Body of pancreas (tissue), 4 donors: ENCODE data around the gene KRT80.

Experiments
- POLR2A ChIP-seq, 3 donors: fragments of 450-650 bp; IDR thresholded peaks; one replicate each; pipeline ENCODE4 v1.6.1; 2016; ENCODE audit warnings: antibody characterized with exemption in 3 of 3, mild to moderate bottlenecking in 2 of 3
- TF ChIP-seq, protein P1 (sequence below), 7 experiments: fragments of 450-650 bp in 4 of 7; fragments of 200-600 bp in 3 of 7; sonication (generic) in 3 of 7; IDR thresholded peaks; one replicate each; pipeline ENCODE4 v1.5.1; 2016 to 2019; ENCODE audit warnings: antibody characterized with exemption in 7 of 7

- TF ChIP-seq, protein P1, sequence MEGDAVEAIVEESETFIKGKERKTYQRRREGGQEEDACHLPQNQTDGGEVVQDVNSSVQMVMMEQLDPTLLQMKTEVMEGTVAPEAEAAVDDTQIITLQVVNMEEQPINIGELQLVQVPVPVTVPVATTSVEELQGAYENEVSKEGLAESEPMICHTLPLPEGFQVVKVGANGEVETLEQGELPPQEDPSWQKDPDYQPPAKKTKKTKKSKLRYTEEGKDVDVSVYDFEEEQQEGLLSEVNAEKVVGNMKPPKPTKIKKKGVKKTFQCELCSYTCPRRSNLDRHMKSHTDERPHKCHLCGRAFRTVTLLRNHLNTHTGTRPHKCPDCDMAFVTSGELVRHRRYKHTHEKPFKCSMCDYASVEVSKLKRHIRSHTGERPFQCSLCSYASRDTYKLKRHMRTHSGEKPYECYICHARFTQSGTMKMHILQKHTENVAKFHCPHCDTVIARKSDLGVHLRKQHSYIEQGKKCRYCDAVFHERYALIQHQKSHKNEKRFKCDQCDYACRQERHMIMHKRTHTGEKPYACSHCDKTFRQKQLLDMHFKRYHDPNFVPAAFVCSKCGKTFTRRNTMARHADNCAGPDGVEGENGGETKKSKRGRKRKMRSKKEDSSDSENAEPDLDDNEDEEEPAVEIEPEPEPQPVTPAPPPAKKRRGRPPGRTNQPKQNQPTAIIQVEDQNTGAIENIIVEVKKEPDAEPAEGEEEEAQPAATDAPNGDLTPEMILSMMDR (IDR thresholded peaks at IDR 0.05): no peak
- TF ChIP-seq POLR2A (IDR thresholded peaks at IDR 0.05): no peak
These were observed 24.3 kb downstream of the KRT80 start for GRCh38 chr12:52167526-52167925.
